ENCODE measurements around the gene SLC2A4RG. TPM values are rescaled to one million over a fixed set of nuclear protein-coding genes. Genes with fewer than 3 reads are reported as not detected.

The SLC2A4RG gene
- total and polyA plus RNA-seq, 5 experiments from 2014 or later: 3.8 to 134 (median 4.8) TPM

- ATAC-seq (no peak), DNase-seq (no peak)
- Mint-ChIP-seq H3K36me3 (no peaks in the 10 kb centered on the region), H3K27ac (no peak overlapping the region), H3K27me3 (no peaks in the 10 kb centered on the region), H3K4me3 (no peak overlapping the region), H3K9me3 (no peaks in the 10 kb centered on the region), H3K4me1 (peaks cover 8 to 35% (median 18%) of the 10 kb centered on the region in 4 donors)
- POLR2A ChIA-PET: interaction anchor here (1.1 to 1.4 kb wide), 2 partner anchors 28 to 42 kb away, joined by 3 to 7 read pairs; partner anchors contain the start of gene LIME1
These were observed 39.3 kb downstream of the SLC2A4RG start for GRCh38 chr20:63778857-63779256.

GRCh38 chr20:63781181-63781580, 41.6 kb downstream of the SLC2A4RG start:
- ATAC-seq: no peak
- POLR2A ChIA-PET: interaction anchor here (0.6 to 2.8 kb wide), 5 partner anchors 9 to 227 kb away, joined by 3 to 14 read pairs (median 12); partner anchors contain the start of genes ARFRP1, LIME1, SLC2A4RG and ZGPAT
- H3K4me3 Mint-ChIP-seq: peak overlapping the region in 5 of 10 donors; percentile 9 to 60 (median 40)
- no peaks in the 10 kb centered on the region for H3K27me3 Mint-ChIP-seq
- no peak for DNase-seq
- H3K4me1 Mint-ChIP-seq: peaks cover 8 to 24% (median 17%) of the 10 kb centered on the region in 4 donors
- H3K36me3 Mint-ChIP-seq: no peaks in the 10 kb centered on the region
- peak overlapping the region in 4 of 10 donors; percentile 19 to 69 (median 39) for H3K27ac Mint-ChIP-seq
- no peaks in the 10 kb centered on the region for H3K9me3 Mint-ChIP-seq

GRCh38 chr20:63782051-63782471, 42.5 kb downstream of the SLC2A4RG start:
- Mint-ChIP-seq H3K27ac (peak overlapping the region; percentile 44 to 93 (median 84)), H3K9me3 (no peaks in the 10 kb centered on the region), H3K4me3 (peak overlapping the region; percentile 22 to 80 (median 65)), H3K4me1 (peaks cover 8 to 28% (median 17%) of the 10 kb centered on the region in 4 donors), H3K27me3 (no peaks in the 10 kb centered on the region), H3K36me3 (no peaks in the 10 kb centered on the region)
- POLR2A ChIA-PET: interaction anchor here (0.6 to 2.8 kb wide), 6 partner anchors 10 to 79 kb away, joined by 3 to 14 read pairs (median 8); partner anchors contain the start of genes ABHD16B, ARFRP1, LIME1 and SLC2A4RG
- DNase-seq: peak; percentile 21 to 88 (median 70)
- peak; percentile 94 to 97 for ATAC-seq

- Mint-ChIP-seq H3K36me3 (no peaks in the 10 kb centered on the region), H3K9me3 (no peaks in the 10 kb centered on the region), H3K4me1 (peaks cover 8 to 28% (median 17%) of the 10 kb centered on the region in 4 donors), H3K4me3 (peak overlapping the region in 5 of 10 donors; percentile 52 to 80 (median 69)), H3K27ac (peak overlapping the region; percentile 38 to 93 (median 76)), H3K27me3 (no peaks in the 10 kb centered on the region)
- peak in 2 of 10 donors; percentile 19 to 33 for DNase-seq
- POLR2A ChIA-PET: interaction anchor here (1.3 to 2.8 kb wide), 4 partner anchors 41 to 75 kb away, joined by 4 to 14 read pairs (median 12); partner anchors contain the start of genes ARFRP1, LIME1, SLC2A4RG and ZGPAT
- ATAC-seq: peak; percentile 31 to 37
These were observed 43.0 kb downstream of the SLC2A4RG start for GRCh38 chr20:63782521-63782971.

- Mint-ChIP-seq H3K9me3 (no peaks in the 10 kb centered on the region), H3K4me1 (peaks cover 8 to 28% (median 17%) of the 10 kb centered on the region in 4 donors), H3K36me3 (no peaks in the 10 kb centered on the region), H3K27me3 (no peaks in the 10 kb centered on the region), H3K27ac (no peak overlapping the region), H3K4me3 (no peak overlapping the region)
- POLR2A ChIA-PET: interaction anchor here (0.5 to 2.8 kb wide), 5 partner anchors 45 to 162 kb away, joined by 3 to 14 read pairs (median 3); partner anchors contain the start of genes GMEB2, LIME1, SLC2A4RG and TPD52L2
- ATAC-seq (no peak), DNase-seq (no peak)
These were observed 44.4 kb downstream of the SLC2A4RG start for GRCh38 chr20:63783970-63784369.

- DNase-seq (no peak), ATAC-seq (no peak)
- POLR2A ChIA-PET: interaction anchor here (0.5 to 1.7 kb wide), 6 partner anchors 35 to 248 kb away, joined by 3 to 10 read pairs (median 4); partner anchors contain the start of genes ARFRP1, PTK6, TPD52L2 and ZGPAT
- no peaks in the 10 kb centered on the region for H3K36me3 Mint-ChIP-seq
- H3K27me3 Mint-ChIP-seq: no peaks in the 10 kb centered on the region
- peaks cover 8 to 24% (median 16%) of the 10 kb centered on the region in 4 donors for H3K4me1 Mint-ChIP-seq
- H3K9me3 Mint-ChIP-seq: no peaks in the 10 kb centered on the region
- H3K27ac Mint-ChIP-seq: peak overlapping the region in 3 of 10 donors; percentile 16 to 69 (median 49)
- no peak overlapping the region for H3K4me3 Mint-ChIP-seq
These were observed 46.1 kb downstream of the SLC2A4RG start for GRCh38 chr20:63785691-63786131.

- no peak for ATAC-seq
- Mint-ChIP-seq H3K4me1 (peaks cover 2 to 11% (median 6%) of the 10 kb centered on the region in 4 donors), H3K4me3 (no peak overlapping the region), H3K27me3 (no peaks in the 10 kb centered on the region), H3K36me3 (no peaks in the 10 kb centered on the region), H3K27ac (no peak overlapping the region), H3K9me3 (no peaks in the 10 kb centered on the region)
- POLR2A ChIA-PET: no interaction called here
- DNase-seq: no peak
These were observed 47.7 kb downstream of the SLC2A4RG start for GRCh38 chr20:63787302-63787701.

GRCh38 chr20:63787749-63788148, 48.2 kb downstream of the SLC2A4RG start:
- H3K9me3 Mint-ChIP-seq: no peaks in the 10 kb centered on the region
- peak overlapping the region in 1 of 10 donors; percentile 89 for H3K27ac Mint-ChIP-seq
- no peak for ATAC-seq
- H3K36me3 Mint-ChIP-seq: no peaks in the 10 kb centered on the region
- H3K4me1 Mint-ChIP-seq: peaks cover 0 to 7% (median 2%) of the 10 kb centered on the region in 4 donors
- POLR2A ChIA-PET: no interaction called here
- H3K27me3 Mint-ChIP-seq: no peaks in the 10 kb centered on the region
- DNase-seq: peak in 1 of 10 donors; percentile 23
- no peak overlapping the region for H3K4me3 Mint-ChIP-seq

- Mint-ChIP-seq H3K9me3 (no peaks in the 10 kb centered on the region), H3K27me3 (peaks cover 0 to 10% (median 0%) of the 10 kb centered on the region in 5 donors), H3K4me1 (peaks cover 0 to 6% (median under 1%) of the 10 kb centered on the region in 4 donors), H3K36me3 (no peaks in the 10 kb centered on the region), H3K4me3 (no peak overlapping the region), H3K27ac (peak overlapping the region in 1 of 10 donors; percentile 63)
- ATAC-seq: no peak
- POLR2A ChIA-PET: interaction anchor here (1.5 kb wide), 1 partner anchor 252 kb away, joined by 4 read pairs; the partner anchor contains the start of gene PTK6
- no peak for DNase-seq
These were observed 50.4 kb downstream of the SLC2A4RG start for GRCh38 chr20:63789836-63790571.

GRCh38 chr20:63790572-63791168, 51.1 kb downstream of the SLC2A4RG start:
- POLR2A ChIA-PET: interaction anchor here (1.5 kb wide), 1 partner anchor 253 kb away, joined by 4 read pairs; the partner anchor contains the start of gene PTK6
- no peaks in the 10 kb centered on the region for H3K9me3 Mint-ChIP-seq
- H3K4me3 Mint-ChIP-seq: no peak overlapping the region
- H3K36me3 Mint-ChIP-seq: no peaks in the 10 kb centered on the region
- H3K4me1 Mint-ChIP-seq: peaks cover 0 to 10% (median 3%) of the 10 kb centered on the region in 4 donors
- H3K27ac Mint-ChIP-seq: no peak overlapping the region
- ATAC-seq: no peak
- peaks cover 0 to 15% (median 0%) of the 10 kb centered on the region in 5 donors for H3K27me3 Mint-ChIP-seq
- DNase-seq: no peak

- no peak overlapping the region for H3K4me3 Mint-ChIP-seq
- H3K4me1 Mint-ChIP-seq: peaks cover 0 to 8% (median 3%) of the 10 kb centered on the region in 4 donors
- H3K27me3 Mint-ChIP-seq: peaks cover 0 to 15% (median 0%) of the 10 kb centered on the region in 5 donors
- H3K27ac Mint-ChIP-seq: peak overlapping the region in 1 of 10 donors; percentile 75
- DNase-seq (no peak), ATAC-seq (no peak)
- no peaks in the 10 kb centered on the region for H3K9me3 Mint-ChIP-seq
- POLR2A ChIA-PET: interaction anchor here (0.7 kb wide), 1 partner anchor 110 kb away, joined by 5 read pairs; no protein-coding TSS in a partner anchor
- no peaks in the 10 kb centered on the region for H3K36me3 Mint-ChIP-seq
These were observed 52.1 kb downstream of the SLC2A4RG start for GRCh38 chr20:63791497-63792156.

GRCh38 chr20:63792866-63793265, 53.3 kb downstream of the SLC2A4RG start:
- ATAC-seq (no peak), DNase-seq (no peak)
- H3K4me3 Mint-ChIP-seq: no peak overlapping the region
- H3K9me3 Mint-ChIP-seq: no peaks in the 10 kb centered on the region
- no peak overlapping the region for H3K27ac Mint-ChIP-seq
- POLR2A ChIA-PET: no interaction called here
- peaks cover 0 to 8% (median 3%) of the 10 kb centered on the region in 4 donors for H3K4me1 Mint-ChIP-seq
- no peaks in the 10 kb centered on the region for H3K36me3 Mint-ChIP-seq
- peaks cover 0 to 15% (median 0%) of the 10 kb centered on the region in 5 donors for H3K27me3 Mint-ChIP-seq
